ENCODE measurements around the gene TPM4. TPM values are rescaled to one million over a fixed set of nuclear protein-coding genes. Genes with fewer than 3 reads are reported as not detected.
"Not testable (repeated sequence)": the region's sequence is repeated elsewhere in the genome, so short reads cannot be mapped to it uniquely, and the experiment has no call there.

TPM4 gene
- total and polyA plus RNA-seq, 7 donors, result 24.3 to 57.3 (median 40.8) TPM

DNA sequence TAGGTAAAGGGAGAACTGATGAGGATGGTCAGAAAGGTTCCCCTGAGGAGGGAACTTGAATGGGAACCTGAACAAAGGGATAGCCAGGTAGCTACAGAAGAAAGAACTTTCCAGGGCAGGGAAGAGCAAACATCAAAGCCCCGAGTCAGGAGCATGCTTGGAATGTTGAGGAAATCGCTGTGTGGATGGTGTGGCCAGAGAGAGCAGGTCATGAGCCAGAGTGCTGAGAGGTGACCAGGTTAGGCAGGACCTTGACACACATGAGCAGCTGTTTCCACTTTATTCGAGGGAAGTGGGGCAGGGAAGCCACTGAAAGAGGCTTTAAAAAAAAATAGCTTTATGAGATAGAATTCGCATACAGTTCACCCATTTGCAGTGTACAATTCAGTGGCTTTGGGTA is 39.8 kb downstream of the TPM4 start:
- peaks cover 12% of the 10 kb centered on the region for H3K4me1 ChIP-seq
- DNase-seq (no peak), ATAC-seq (no peak)
- no peak overlapping the region for H3K4me3 ChIP-seq
- H3K27me3 ChIP-seq (ENCODE audit: insufficient read depth in 3 of 3, low read length in 2 of 3), result no peaks in the 10 kb centered on the region
- no peak overlapping the region for H3K27ac ChIP-seq
- no peak for TF ChIP-seq CTCF (IDR thresholded peaks at IDR 0.05)
- 47 to 61% (median 53%) methylated on average over 4 of the region's 4 CpGs for WGBS, 3 donors
- intact Hi-C loops (cut with DNase I), result no loop called here
- peaks cover 0 to 32% of the 10 kb centered on the region in 2 donors for H3K36me3 ChIP-seq (ENCODE audit: insufficient read depth in 1 of 2, low read depth in 1 of 2)
- H3K9me3 ChIP-seq, result no peaks in the 10 kb centered on the region

DNA sequence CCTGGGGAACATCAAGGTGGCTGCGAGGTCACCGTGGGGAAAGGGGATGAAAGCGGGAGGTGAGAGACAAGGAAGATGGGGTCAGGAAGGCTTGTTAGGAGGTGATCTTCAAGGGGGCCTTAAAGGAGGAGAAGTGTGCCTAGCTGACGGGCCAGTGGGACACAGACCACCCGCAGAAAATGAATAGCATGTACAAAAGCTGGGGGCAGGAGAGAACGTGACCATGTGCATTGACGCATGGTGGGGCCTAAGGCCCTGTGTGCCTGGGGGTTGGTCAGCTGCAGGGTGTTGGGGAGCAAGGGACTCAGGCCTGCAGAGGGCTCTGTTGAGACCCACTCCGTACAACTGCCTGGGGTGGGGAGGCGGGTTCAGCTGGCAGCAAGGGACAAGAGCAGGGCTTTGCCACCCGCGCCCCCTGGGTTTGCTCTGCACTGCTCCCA is 41.3 kb downstream of the TPM4 start:
- WGBS, 3 donors, result 88 to 90% (median 89%) methylated on average over 11 of the region's 11 CpGs
- DNase-seq (peak in 1 of 2 donors; percentile 36), ATAC-seq (no peak)
- intact Hi-C loops (cut with DNase I), result no loop called here
- TF ChIP-seq CTCF (IDR thresholded peaks at IDR 0.05), result no peak
- H3K27ac ChIP-seq, result no peak overlapping the region
- no peak overlapping the region for H3K4me3 ChIP-seq
- H3K36me3 ChIP-seq (ENCODE audit: insufficient read depth in 1 of 2, low read depth in 1 of 2), result peaks cover 4 to 48% of the 10 kb centered on the region in 2 donors
- no peaks in the 10 kb centered on the region for H3K9me3 ChIP-seq
- H3K27me3 ChIP-seq (ENCODE audit: insufficient read depth in 3 of 3, low read length in 2 of 3), result no peaks in the 10 kb centered on the region
- H3K4me1 ChIP-seq, result peaks cover 5% of the 10 kb centered on the region

GRCh38 chr19:16118489-16119033 is 42.3 kb downstream of the TPM4 start:
- H3K4me3 ChIP-seq, result no peak overlapping the region

DNA sequence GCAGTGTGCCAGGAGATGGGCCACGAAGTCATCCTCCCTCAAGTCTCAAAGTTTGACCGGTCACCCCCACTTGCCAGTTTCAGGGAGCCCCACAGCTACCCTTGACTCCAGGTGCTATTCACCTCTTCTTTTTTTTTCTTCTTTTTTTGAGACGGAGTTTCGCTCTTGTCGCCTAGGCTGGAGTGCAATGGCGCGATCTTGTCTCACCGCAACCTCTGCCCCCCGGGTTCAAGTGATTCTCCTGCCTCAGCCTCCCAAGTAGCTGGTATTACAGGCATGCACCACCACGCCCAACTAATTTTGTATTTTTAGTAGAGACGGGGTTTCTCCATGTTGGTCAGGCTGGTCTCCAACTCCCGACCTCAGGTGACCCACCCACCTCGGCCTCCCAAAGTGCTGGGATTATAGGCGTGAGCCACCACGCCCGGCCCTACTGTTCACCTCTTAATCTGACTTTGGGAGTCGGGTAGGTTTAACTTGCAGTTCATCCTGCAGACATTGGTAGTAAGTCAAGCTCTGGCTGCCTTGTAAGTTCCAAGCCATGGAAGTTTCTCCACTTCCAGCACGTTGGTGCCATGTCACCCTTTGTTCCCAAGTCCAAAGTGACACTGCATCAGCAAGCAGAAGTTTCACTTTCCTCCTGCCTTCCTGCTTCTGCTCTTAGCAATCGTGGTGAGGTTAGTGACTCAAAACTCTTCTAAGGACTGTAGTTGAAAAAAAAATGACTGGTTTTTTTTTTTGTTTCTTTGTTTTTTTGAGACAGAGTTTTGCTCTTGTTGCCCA is 43.0 kb downstream of the TPM4 start:
- H3K9me3 ChIP-seq; H3K27ac ChIP-seq; H3K27me3 ChIP-seq (ENCODE audit: insufficient read depth in 3 of 3, low read length in 2 of 3); intact Hi-C loops (cut with DNase I); H3K4me1 ChIP-seq; ATAC-seq; H3K4me3 ChIP-seq: not testable (repeated sequence)
- WGBS, 3 donors, result 86 to 89% (median 89%) methylated on average over 19 of the region's 19 CpGs
- peaks cover 4 to 64% of the 10 kb centered on the region in 2 donors for H3K36me3 ChIP-seq (ENCODE audit: insufficient read depth in 1 of 2, low read depth in 1 of 2)
- DNase-seq, result peak in 1 of 2 donors; percentile 15

More at GRCh38 chr19:16118489-16119033, 42.3 kb downstream of the TPM4 start:
- 82 to 84% (median 83%) methylated on average over 12 of the region's 12 CpGs for WGBS, 3 donors
- Histone ChIP-seq H3K4me1 (peaks cover 4% of the 10 kb centered on the region), H3K27ac (no peak overlapping the region), H3K27me3 (ENCODE audit: insufficient read depth in 3 of 3, low read length in 2 of 3) (no peaks in the 10 kb centered on the region), H3K36me3 (ENCODE audit: insufficient read depth in 1 of 2, low read depth in 1 of 2) (peaks cover 4 to 57% of the 10 kb centered on the region in 2 donors), H3K9me3 (no peaks in the 10 kb centered on the region)
- intact Hi-C loops (cut with DNase I), result no loop called here
- TF ChIP-seq CTCF (IDR thresholded peaks at IDR 0.05), result no peak
- DNase-seq (peak in 1 of 2 donors; percentile 52), ATAC-seq (no peak)

DNA sequence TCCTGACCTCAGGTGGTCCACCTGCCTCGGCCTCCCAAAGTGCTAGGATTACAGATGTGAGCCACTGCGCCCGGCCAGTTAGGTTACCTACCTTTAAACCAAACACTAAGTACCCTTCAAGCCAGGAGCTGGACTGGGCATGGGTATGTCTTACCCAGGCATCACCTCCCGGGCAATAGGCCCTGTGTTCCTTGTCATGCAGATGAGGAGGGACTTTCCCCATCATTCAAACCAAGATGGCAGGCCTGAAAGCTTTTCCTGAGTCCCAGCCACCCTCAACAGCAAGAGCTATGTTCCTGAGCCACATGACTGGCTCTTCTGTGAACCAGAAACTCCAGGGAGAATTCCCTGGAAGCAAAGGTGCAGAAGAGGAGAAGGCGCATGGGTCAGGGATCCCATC is 44.8 kb downstream of the TPM4 start:
- ATAC-seq (no peak), DNase-seq (no peak)
- WGBS, 3 donors, result 80 to 94% (median 93%) methylated on average over 5 of the region's 5 CpGs
- Histone ChIP-seq H3K36me3 (ENCODE audit: insufficient read depth in 1 of 2, low read depth in 1 of 2) (peaks cover 4 to 83% of the 10 kb centered on the region in 2 donors), H3K4me1 (peaks cover 4% of the 10 kb centered on the region), H3K9me3 (no peaks in the 10 kb centered on the region), H3K27me3 (ENCODE audit: insufficient read depth in 3 of 3, low read length in 2 of 3) (no peaks in the 10 kb centered on the region), H3K4me3 (no peak overlapping the region), H3K27ac (no peak overlapping the region)
- no peak for TF ChIP-seq CTCF (IDR thresholded peaks at IDR 0.05)
- intact Hi-C loops (cut with DNase I), result no loop called here
